ENCODE measurements around the gene SV2C. TPM values are rescaled to one million over a fixed set of nuclear protein-coding genes. Genes with fewer than 3 reads are reported as not detected.

SV2C gene
- total RNA-seq, 2 donors from 2014 or later, result 0.20 to 0.35 TPM

- H3K4me1 ChIP-seq, result no peaks in the 10 kb centered on the region
- H3K27ac ChIP-seq, result no peak overlapping the region
- H3K4me3 ChIP-seq, result no peak overlapping the region
- H3K9me3 ChIP-seq, result no peaks in the 10 kb centered on the region
- intact Hi-C loops (cut with DNase I), result no loop called here
- no peak overlapping the region for H3K9ac ChIP-seq (ENCODE audit: low read depth in 2 of 2, low read length in 2 of 2)
- TF ChIP-seq CTCF (IDR thresholded peaks at IDR 0.05), result no peak
- no peak for DNase-seq
- H3K36me3 ChIP-seq, result no peaks in the 10 kb centered on the region
- no peaks in the 10 kb centered on the region for H3K27me3 ChIP-seq
These were observed 71.0 kb downstream of the SV2C start for GRCh38 chr5:76154009-76154690.

GRCh38 chr5:76155536-76155935 lies 72.4 kb downstream of the SV2C start:
- Histone ChIP-seq H3K9me3 (no peaks in the 10 kb centered on the region), H3K4me3 (no peak overlapping the region), H3K4me1 (no peaks in the 10 kb centered on the region), H3K36me3 (no peaks in the 10 kb centered on the region), H3K27me3 (no peaks in the 10 kb centered on the region), H3K9ac (ENCODE audit: low read depth in 2 of 2, low read length in 2 of 2) (no peak overlapping the region), H3K27ac (no peak overlapping the region)
- TF ChIP-seq CTCF (IDR thresholded peaks at IDR 0.05), result no peak
- intact Hi-C loops (cut with DNase I), result no loop called here
- DNase-seq, result no peak

GRCh38 chr5:76162335-76162734 lies 79.2 kb downstream of the SV2C start:
- Histone ChIP-seq H3K4me3 (no peak overlapping the region), H3K4me1 (no peaks in the 10 kb centered on the region), H3K27ac (no peak overlapping the region), H3K9me3 (no peaks in the 10 kb centered on the region), H3K27me3 (no peaks in the 10 kb centered on the region), H3K9ac (ENCODE audit: low read depth in 2 of 2, low read length in 2 of 2) (no peak overlapping the region), H3K36me3 (no peaks in the 10 kb centered on the region)
- DNase-seq, result no peak
- TF ChIP-seq CTCF (IDR thresholded peaks at IDR 0.05), result no peak
- intact Hi-C loops (cut with DNase I), result no loop called here

GRCh38 chr5:76163111-76163628 lies 80.0 kb downstream of the SV2C start:
- Histone ChIP-seq H3K4me3 (no peak overlapping the region), H3K4me1 (no peaks in the 10 kb centered on the region), H3K9ac (ENCODE audit: low read depth in 2 of 2, low read length in 2 of 2) (no peak overlapping the region), H3K27ac (no peak overlapping the region), H3K27me3 (no peaks in the 10 kb centered on the region), H3K36me3 (no peaks in the 10 kb centered on the region), H3K9me3 (no peaks in the 10 kb centered on the region)
- TF ChIP-seq CTCF (IDR thresholded peaks at IDR 0.05), result no peak
- DNase-seq, result no peak
- intact Hi-C loops (cut with DNase I), result no loop called here

DNA sequence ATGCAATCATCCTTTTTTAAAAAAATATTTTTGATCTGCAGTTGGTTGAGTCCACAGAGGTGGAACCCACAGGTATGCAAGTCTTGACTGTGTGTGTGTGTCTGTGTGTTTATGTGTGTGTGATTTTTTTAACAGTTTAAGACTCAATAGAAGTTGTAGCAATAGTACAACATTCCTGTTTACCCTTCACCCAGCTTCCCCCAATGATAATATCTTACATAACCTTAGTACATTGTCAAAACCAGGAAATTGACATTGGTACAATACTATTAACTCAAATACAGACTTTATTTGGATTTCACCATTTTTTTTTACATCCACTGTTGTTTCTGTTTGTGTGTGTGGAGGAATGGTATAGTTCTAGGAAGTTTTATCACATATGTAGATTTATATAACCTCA lies 81.8 kb downstream of the SV2C start:
- Histone ChIP-seq H3K4me1 (no peaks in the 10 kb centered on the region), H3K4me3 (no peak overlapping the region), H3K9ac (ENCODE audit: low read depth in 2 of 2, low read length in 2 of 2) (no peak overlapping the region), H3K36me3 (no peaks in the 10 kb centered on the region), H3K27me3 (no peaks in the 10 kb centered on the region), H3K9me3 (no peaks in the 10 kb centered on the region), H3K27ac (no peak overlapping the region)
- TF ChIP-seq CTCF (IDR thresholded peaks at IDR 0.05), result no peak
- intact Hi-C loops (cut with DNase I), result no loop called here
- DNase-seq, result no peak
